ENCODE results near the gene BCAR1.

The BCAR1 gene

DNA sequence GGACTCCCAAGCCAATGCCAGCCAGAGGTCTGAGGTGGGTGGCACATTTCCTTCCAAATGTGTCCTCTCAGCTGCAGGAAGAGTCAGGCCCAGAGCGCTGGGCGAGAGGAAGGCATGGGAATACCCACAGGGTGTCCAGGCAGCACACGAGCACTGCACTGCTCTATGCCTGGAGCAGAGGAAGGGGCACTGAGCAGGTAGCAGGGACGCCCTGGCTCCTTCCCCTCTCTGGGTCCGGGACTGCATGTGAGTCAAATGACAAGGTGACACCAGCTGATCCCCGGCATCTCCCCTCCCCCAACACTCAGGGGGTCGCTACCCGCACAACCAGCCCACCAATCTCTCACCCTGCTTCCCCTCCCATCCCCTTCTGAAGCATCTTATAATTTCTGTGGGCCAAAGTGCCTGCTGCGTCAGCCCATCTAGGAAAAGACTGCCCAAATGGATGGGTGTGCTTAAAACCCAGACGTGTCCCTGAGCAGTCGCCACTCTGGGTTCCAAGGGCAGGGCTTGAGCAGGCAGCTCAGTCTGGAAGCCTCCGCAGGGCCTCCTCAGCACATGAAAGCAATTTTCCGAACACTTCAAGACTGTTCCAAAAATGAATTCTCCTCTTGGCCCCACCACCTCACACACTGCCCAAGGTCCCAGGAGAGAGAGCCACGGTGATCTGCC lies 12.0 kb upstream of the BCAR1 start:
- peaks cover 20% of the 10 kb centered on the region for H3K27me3 Mint-ChIP-seq
- H3K9me3 Mint-ChIP-seq (ENCODE audit: low read depth): no peaks in the 10 kb centered on the region

GRCh38 chr16:75262800-75263127 lies 11.3 kb upstream of the BCAR1 start:
- Mint-ChIP-seq H3K4me1 (ENCODE audit: low read depth) (peaks cover 10% of the 10 kb centered on the region), H3K36me3 (no peaks in the 10 kb centered on the region), H3K9me3 (ENCODE audit: low read depth) (no peaks in the 10 kb centered on the region), H3K4me3 (no peak overlapping the region), H3K27ac (no peak overlapping the region), H3K27me3 (peaks cover 24% of the 10 kb centered on the region)

More for the DNA sequence above, 12.0 kb upstream of the BCAR1 start:
- Mint-ChIP-seq H3K27ac (no peak overlapping the region), H3K36me3 (no peaks in the 10 kb centered on the region), H3K4me1 (ENCODE audit: low read depth) (peaks cover 10% of the 10 kb centered on the region), H3K4me3 (no peak overlapping the region)

DNA sequence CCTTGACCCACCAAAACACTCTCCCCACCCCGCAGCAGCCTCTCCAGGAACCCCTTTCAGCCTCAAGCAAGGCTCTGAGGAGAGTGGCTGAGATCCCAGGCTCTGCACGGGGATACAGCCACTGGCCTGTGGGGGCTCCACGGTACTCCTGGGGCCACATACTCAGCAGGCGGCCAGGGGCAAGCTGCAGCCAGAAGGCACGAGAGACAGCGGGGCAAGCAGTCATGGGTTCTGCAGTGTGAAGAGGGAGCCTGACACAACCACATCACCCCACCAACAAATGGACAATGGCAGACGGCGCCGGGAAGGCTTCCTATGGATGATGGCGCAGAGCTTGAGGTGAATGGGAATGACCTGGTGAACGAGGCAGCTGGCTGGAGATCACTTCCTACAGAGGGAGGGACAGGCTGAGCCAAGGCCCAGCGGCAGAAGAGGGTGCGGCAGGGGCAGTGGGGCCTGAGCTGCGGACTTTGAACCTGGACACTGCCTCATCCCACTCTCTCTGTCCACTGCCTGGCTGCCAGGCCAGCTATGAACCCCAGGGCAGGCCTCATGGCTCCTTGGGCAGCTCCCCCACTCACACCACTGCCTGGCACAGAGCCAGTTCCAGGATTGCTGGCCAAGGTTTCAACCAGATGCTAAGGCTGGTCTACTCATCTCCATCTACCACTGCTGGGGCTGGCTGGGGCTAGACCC lies 10.8 kb upstream of the BCAR1 start:
- peaks cover 10% of the 10 kb centered on the region for H3K4me1 Mint-ChIP-seq (ENCODE audit: low read depth)
- no peaks in the 10 kb centered on the region for H3K9me3 Mint-ChIP-seq (ENCODE audit: low read depth)
- no peaks in the 10 kb centered on the region for H3K36me3 Mint-ChIP-seq
- peaks cover 24% of the 10 kb centered on the region for H3K27me3 Mint-ChIP-seq
- H3K27ac Mint-ChIP-seq: no peak overlapping the region
- no peak overlapping the region for H3K4me3 Mint-ChIP-seq

DNA sequence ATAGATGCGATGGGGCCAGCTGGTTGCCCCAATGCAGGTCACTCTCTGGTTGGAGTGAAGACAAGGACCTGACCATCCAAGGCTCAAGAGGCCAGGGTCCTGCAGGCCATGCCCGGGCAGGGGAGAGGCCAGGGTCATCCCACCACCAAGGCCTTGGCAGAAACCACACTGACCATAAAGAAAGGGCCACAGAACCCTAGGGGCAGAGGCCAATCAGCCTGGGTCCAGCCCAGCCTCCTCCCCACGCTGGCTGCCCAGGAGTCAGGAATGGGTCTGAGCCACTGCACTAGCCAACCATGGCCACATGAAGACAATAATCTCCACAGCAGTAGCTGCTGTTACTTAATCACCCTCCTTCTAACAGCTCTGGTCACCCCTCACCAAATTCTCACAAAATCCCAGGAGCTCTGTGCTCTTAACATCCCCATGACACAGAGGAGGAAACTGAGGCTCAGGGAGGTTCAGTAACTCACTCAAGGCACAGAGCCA lies 10.2 kb upstream of the BCAR1 start:
- Mint-ChIP-seq H3K4me1 (ENCODE audit: low read depth) (peaks cover 10% of the 10 kb centered on the region), H3K36me3 (no peaks in the 10 kb centered on the region), H3K27ac (no peak overlapping the region), H3K9me3 (ENCODE audit: low read depth) (no peaks in the 10 kb centered on the region), H3K27me3 (peaks cover 24% of the 10 kb centered on the region), H3K4me3 (no peak overlapping the region)

DNA sequence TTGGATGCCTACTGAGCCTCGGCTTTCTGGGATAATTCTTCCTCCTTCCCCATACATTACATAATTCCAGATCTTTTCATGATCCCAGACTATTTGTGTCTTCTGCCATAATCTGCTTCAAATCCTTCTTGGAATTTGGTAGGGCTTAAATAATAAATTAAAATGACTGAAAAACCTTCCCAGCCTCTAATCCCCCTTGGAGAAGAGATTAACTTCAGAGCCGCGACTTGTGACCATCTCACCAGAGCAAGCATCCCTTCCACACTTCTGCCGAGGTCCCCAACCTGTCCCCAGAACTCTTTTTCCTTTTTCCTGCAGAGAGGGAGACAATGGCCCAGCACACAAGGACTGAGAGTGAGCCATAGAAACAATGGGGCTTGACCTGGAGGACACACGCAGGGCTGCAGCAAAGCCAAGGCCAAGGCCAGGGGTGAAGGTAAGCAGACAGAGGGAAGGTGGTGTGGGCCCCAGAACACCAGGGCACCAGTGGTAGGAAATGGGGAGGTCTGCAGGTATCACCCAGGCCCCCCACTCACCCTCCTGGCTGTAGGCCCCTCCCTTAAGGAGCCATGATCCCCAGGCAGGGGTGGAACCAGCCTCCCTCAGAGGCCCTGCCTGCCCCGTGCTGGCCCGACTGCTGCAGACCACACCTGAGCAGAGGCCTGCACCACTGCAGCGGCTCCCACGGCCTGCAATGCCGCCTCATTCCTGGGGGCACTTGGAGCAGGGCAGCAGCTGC lies 9.6 kb upstream of the BCAR1 start:
- H3K27me3 Mint-ChIP-seq: peaks cover 21% of the 10 kb centered on the region
- H3K4me1 Mint-ChIP-seq (ENCODE audit: low read depth): peaks cover 7% of the 10 kb centered on the region
- no peaks in the 10 kb centered on the region for H3K36me3 Mint-ChIP-seq
- no peak overlapping the region for H3K4me3 Mint-ChIP-seq
- no peak overlapping the region for H3K27ac Mint-ChIP-seq
- no peaks in the 10 kb centered on the region for H3K9me3 Mint-ChIP-seq (ENCODE audit: low read depth)

DNA sequence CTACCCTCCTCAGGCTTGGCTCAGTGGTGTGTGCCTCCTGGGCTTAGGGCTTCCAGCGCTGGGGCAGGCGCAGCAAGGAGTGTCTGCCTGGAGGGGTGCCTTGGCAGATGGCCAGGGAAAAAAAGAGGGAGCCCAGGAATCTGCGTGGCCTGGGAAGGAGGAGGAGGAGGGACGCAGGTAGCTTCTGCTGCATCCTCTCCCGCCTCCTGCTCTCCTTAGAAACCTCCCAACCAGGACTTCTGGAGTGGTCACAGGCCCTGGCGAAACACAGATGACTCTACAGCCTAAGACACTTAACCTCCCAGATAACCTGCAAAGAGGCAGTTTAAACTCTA lies 7.3 kb upstream of the BCAR1 start:
- Mint-ChIP-seq H3K27me3 (peaks cover 16% of the 10 kb centered on the region), H3K9me3 (ENCODE audit: low read depth) (no peaks in the 10 kb centered on the region), H3K4me1 (ENCODE audit: low read depth) (no peaks in the 10 kb centered on the region), H3K4me3 (no peak overlapping the region), H3K27ac (no peak overlapping the region), H3K36me3 (no peaks in the 10 kb centered on the region)

GRCh38 chr16:75257886-75258806 lies 6.7 kb upstream of the BCAR1 start:
- peaks cover 16% of the 10 kb centered on the region for H3K27me3 Mint-ChIP-seq
- H3K27ac Mint-ChIP-seq: no peak overlapping the region
- no peaks in the 10 kb centered on the region for H3K36me3 Mint-ChIP-seq
- no peak overlapping the region for H3K4me3 Mint-ChIP-seq
- no peaks in the 10 kb centered on the region for H3K4me1 Mint-ChIP-seq (ENCODE audit: low read depth)
- no peaks in the 10 kb centered on the region for H3K9me3 Mint-ChIP-seq (ENCODE audit: low read depth)

- Mint-ChIP-seq H3K4me3 (no peak overlapping the region), H3K27me3 (peaks cover 16% of the 10 kb centered on the region), H3K27ac (no peak overlapping the region)
These were observed 5.4 kb upstream of the BCAR1 start for GRCh38 chr16:75256696-75257343.

DNA sequence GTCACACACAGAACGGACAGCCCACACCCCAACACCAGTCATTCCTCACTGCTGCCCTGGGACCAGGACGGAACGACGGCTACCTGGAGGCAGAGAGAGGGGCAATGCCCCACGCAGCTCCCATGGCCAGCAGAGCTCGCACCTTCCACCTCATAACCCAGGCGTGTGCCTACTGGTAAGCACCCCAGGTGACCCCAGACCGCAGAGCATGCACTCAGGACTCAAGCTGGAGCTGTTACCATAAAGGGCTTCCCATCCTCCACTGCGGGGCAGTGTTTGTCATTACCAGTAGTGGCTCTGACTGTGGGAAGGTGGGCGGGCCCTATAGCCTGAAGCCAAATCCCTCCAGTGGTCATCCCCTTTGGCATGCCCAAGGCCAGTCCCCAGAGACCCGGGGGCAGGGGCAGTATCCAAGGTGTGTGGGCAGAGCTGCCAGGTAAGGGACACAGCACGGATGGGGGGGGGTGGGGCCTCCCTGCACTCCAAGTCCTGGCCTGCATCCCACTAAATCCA lies 4.7 kb upstream of the BCAR1 start:
- no peak overlapping the region for H3K4me3 Mint-ChIP-seq
- H3K9me3 Mint-ChIP-seq (ENCODE audit: low read depth): no peaks in the 10 kb centered on the region
- H3K4me1 Mint-ChIP-seq (ENCODE audit: low read depth): peaks cover 5% of the 10 kb centered on the region
- no peaks in the 10 kb centered on the region for H3K36me3 Mint-ChIP-seq
- H3K27me3 Mint-ChIP-seq: peaks cover 16% of the 10 kb centered on the region
- no peak overlapping the region for H3K27ac Mint-ChIP-seq

More at GRCh38 chr16:75256696-75257343, 5.4 kb upstream of the BCAR1 start:
- peaks cover 3% of the 10 kb centered on the region for H3K4me1 Mint-ChIP-seq (ENCODE audit: low read depth)
- no peaks in the 10 kb centered on the region for H3K9me3 Mint-ChIP-seq (ENCODE audit: low read depth)
- H3K36me3 Mint-ChIP-seq: no peaks in the 10 kb centered on the region

- H3K27me3 Mint-ChIP-seq: peaks cover 14% of the 10 kb centered on the region
- peaks cover 6% of the 10 kb centered on the region for H3K4me1 Mint-ChIP-seq (ENCODE audit: low read depth)
- H3K27ac Mint-ChIP-seq: no peak overlapping the region
- H3K36me3 Mint-ChIP-seq: no peaks in the 10 kb centered on the region
- H3K9me3 Mint-ChIP-seq (ENCODE audit: low read depth): no peaks in the 10 kb centered on the region
- H3K4me3 Mint-ChIP-seq: no peak overlapping the region
These were observed 3.0 kb upstream of the BCAR1 start for GRCh38 chr16:75254359-75254837.

GRCh38 chr16:75252946-75253911 lies 1.8 kb upstream of the BCAR1 start:
- Mint-ChIP-seq H3K4me3 (no peak overlapping the region), H3K4me1 (ENCODE audit: low read depth) (peaks cover 6% of the 10 kb centered on the region)

DNA sequence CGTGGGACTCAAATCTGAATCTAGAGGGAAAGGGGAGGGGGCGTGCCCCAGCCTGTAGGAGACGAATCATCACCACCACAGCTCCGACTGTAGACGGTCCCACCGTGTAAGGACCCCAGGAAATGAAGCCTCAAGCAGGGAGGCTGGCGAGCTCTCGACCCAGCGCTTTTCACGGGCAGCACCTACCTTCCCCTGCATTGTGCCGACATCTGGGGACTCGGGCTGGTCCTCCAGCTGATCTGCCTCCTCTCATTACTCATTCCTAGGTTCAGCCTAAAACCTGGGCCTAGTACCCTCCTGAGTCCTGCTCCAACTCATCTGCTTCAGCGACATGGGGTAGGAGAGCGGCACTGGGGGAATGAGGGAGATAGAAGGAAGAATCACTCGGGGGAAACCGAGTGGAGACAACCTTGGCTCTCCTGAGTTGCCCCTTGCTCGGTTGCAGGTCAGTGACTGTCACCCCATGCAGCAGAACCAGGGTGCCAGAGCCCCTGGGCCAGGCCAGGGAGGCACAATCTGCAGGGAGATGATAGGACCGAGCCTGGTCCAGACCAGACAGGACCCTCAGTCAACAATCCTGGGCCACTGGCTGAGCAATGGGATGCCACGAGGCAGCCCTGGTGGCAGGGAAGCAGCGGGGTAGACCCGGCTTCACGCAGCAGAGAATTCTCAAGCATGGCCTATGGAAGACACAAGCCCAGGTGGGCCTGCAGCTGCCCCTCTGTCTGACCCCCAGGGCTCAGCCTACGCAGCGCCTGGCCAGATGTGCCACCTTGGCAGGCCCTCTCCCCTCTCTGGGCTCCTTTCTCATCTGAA lies 833 bp upstream of the BCAR1 start:
- H3K9me3 Mint-ChIP-seq (ENCODE audit: low read depth): no peaks in the 10 kb centered on the region
- H3K4me3 Mint-ChIP-seq: peak overlapping the region; percentile 72
- H3K27me3 Mint-ChIP-seq: peaks cover 16% of the 10 kb centered on the region
- no peak overlapping the region for H3K27ac Mint-ChIP-seq
- H3K4me1 Mint-ChIP-seq (ENCODE audit: low read depth): peaks cover 6% of the 10 kb centered on the region
- H3K36me3 Mint-ChIP-seq: no peaks in the 10 kb centered on the region

More at GRCh38 chr16:75252946-75253911, 1.8 kb upstream of the BCAR1 start:
- Mint-ChIP-seq H3K36me3 (no peaks in the 10 kb centered on the region), H3K27me3 (peaks cover 14% of the 10 kb centered on the region), H3K9me3 (ENCODE audit: low read depth) (no peaks in the 10 kb centered on the region), H3K27ac (no peak overlapping the region)
